Measurements from ENCODE around the gene AJAP1.

DNA sequence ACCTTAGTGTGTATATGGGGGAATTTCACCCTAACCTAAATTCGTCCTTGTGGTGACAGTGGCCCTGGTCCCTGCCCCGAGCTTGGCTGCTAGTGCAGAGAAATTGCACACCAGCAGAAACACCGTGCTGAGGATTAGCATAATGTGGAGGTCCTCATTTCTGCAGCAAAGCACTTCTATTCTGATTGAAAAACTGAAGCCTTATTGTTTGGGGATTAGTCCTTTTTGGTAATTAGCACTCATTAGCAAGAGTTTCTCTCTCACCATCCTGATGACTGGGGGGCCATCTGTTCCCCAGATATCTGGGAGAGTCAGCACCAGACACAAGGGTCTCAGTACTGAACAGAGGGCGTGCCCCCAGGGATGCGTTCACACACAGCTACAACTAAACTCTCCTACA is 55.2 kb downstream of the AJAP1 start:
- TF ChIP-seq GATA3 (IDR thresholded peaks at IDR 0.05; ENCODE audit: low read depth, low read length) (no peak), GATA2 (IDR thresholded peaks at IDR 0.05; ENCODE audit: low read depth, low read length) (no peak)
